Measurements from ENCODE around the gene SEZ6L.

DNA sequence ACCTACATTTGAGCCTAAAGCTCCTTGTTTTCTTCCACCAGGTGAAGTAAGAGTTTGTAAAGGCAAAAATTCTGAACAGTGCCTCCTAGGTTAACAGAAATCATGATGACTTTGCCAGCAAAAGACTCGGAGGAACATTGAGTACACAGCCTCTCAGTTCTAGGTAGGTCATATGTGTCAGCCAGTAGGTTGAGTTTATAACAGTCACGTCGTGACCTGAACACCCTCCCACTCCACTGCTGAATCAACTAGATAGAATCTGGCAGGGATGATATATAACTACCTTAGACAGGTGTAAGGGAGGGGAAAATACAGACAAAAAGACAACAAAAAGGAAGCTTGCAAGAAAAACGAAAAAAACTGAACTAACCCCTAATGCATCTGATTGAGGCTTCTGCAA lies 247.0 kb downstream of the SEZ6L start:
- TF ChIP-seq, protein P1, sequence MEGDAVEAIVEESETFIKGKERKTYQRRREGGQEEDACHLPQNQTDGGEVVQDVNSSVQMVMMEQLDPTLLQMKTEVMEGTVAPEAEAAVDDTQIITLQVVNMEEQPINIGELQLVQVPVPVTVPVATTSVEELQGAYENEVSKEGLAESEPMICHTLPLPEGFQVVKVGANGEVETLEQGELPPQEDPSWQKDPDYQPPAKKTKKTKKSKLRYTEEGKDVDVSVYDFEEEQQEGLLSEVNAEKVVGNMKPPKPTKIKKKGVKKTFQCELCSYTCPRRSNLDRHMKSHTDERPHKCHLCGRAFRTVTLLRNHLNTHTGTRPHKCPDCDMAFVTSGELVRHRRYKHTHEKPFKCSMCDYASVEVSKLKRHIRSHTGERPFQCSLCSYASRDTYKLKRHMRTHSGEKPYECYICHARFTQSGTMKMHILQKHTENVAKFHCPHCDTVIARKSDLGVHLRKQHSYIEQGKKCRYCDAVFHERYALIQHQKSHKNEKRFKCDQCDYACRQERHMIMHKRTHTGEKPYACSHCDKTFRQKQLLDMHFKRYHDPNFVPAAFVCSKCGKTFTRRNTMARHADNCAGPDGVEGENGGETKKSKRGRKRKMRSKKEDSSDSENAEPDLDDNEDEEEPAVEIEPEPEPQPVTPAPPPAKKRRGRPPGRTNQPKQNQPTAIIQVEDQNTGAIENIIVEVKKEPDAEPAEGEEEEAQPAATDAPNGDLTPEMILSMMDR (IDR thresholded peaks at IDR 0.05; ENCODE audit: low read length): no peak
- TF ChIP-seq EZH2 (IDR thresholded peaks at IDR 0.05; ENCODE audit: borderline replicate concordance, low read length): no peak
